ENCODE results near the gene RRH. TPM values are rescaled to one million over a fixed set of nuclear protein-coding genes. Genes with fewer than 3 reads are reported as not detected.

Gene RRH
- total and polyA plus RNA-seq, 2 of the 13 experiments (the other 11 are each of a cell fraction or from before 2014, with no cell fraction given), result 0.07 to 0.17 TPM

- TF ChIP-seq HMGXB4 (CRISPR knock-in tag; IDR thresholded peaks at IDR 0.05; ENCODE audit: borderline replicate concordance in 1 of 2, low read depth in 1 of 2) (peak; percentile 61 to 81; a peak in 3 of 4 replicates), ZNF20 (CRISPR knock-in tag; IDR thresholded peaks at IDR 0.05) (no peak), ZNF737 (CRISPR knock-in tag; IDR thresholded peaks at IDR 0.05; ENCODE audit: borderline replicate concordance) (no peak; the same call in 1 of the 2 replicates), ZNF569 (CRISPR knock-in tag; IDR thresholded peaks at IDR 0.05; ENCODE audit: borderline replicate concordance) (0 out of 2 replicates have a peak, but pooled peaks have one; percentile 74), RFXANK (CRISPR knock-in tag; IDR thresholded peaks at IDR 0.05) (peak; percentile 49; the same call in 1 of the 2 replicates), ZBTB43 (CRISPR knock-in tag; conservative IDR thresholded peaks at IDR 0.05) (0 out of 2 replicates have a peak, but pooled peaks have one; percentile 44), HES4 (CRISPR knock-in tag; IDR thresholded peaks at IDR 0.05; ENCODE audit: borderline replicate concordance) (peak; percentile 67; the same call in 1 of the 2 replicates), HCFC1 (IDR thresholded peaks at IDR 0.05; ENCODE audit: low read depth, low read length) (peak; percentile 59), ZNF891 (CRISPR knock-in tag; IDR thresholded peaks at IDR 0.05) (peak; percentile 46), ZNF839 (CRISPR knock-in tag; IDR thresholded peaks at IDR 0.05; ENCODE audit: borderline replicate concordance) (peak; percentile 74; the same call in 1 of the 2 replicates), ZNF770 (CRISPR knock-in tag; IDR thresholded peaks at IDR 0.05) (peak; percentile 45; the same call in 1 of the 2 replicates), SALL1 (CRISPR knock-in tag; IDR thresholded peaks at IDR 0.05) (peak; percentile 61; the same call in 1 of the 2 replicates), SAP130 (CRISPR knock-in tag; IDR thresholded peaks at IDR 0.05; ENCODE audit: low read depth) (peak; percentile 98), SALL2 (CRISPR knock-in tag; IDR thresholded peaks at IDR 0.05) (peak; percentile 89), FLYWCH1 (CRISPR knock-in tag; IDR thresholded peaks at IDR 0.05) (0 out of 2 replicates have a peak, but pooled peaks have one; percentile 25), ZNF768 (CRISPR knock-in tag; IDR thresholded peaks at IDR 0.05) (peak; percentile 55; the same call in 1 of the 2 replicates), SNAI1 (CRISPR knock-in tag; IDR thresholded peaks at IDR 0.05; ENCODE audit: borderline replicate concordance) (peak; percentile 87; the same call in 1 of the 2 replicates), DMAP1 (CRISPR knock-in tag; IDR thresholded peaks at IDR 0.05) (peak; percentile 96), HDAC2 (CRISPR knock-in tag; IDR thresholded peaks at IDR 0.05) (peak; percentile 84), MED8 (CRISPR knock-in tag; IDR thresholded peaks at IDR 0.05; ENCODE audit: insufficient replicate concordance) (peak; percentile 75), ZMAT3 (CRISPR knock-in tag; conservative IDR thresholded peaks at IDR 0.05) (peak; percentile 70; the same call in 1 of the 2 replicates), FOXJ3 (CRISPR knock-in tag; IDR thresholded peaks at IDR 0.05; ENCODE audit: borderline replicate concordance) (peak; percentile 59; the same call in 1 of the 2 replicates), NFYB (CRISPR knock-in tag; IDR thresholded peaks at IDR 0.05) (peak; percentile 28; the same call in 1 of the 2 replicates), XRCC5 (optimal IDR thresholded peaks at IDR 0.05; ENCODE audit: low read length) (peak; percentile 18), RBM22 (optimal IDR thresholded peaks at IDR 0.05; ENCODE audit: low read length) (no peak)
Observed at GRCh38 chr4:109815151-109816081, 12.4 kb upstream of the RRH start, which contains the start of gene GAR1 (continued).
